Suppressor macrophage (primary cell): Measurements from ENCODE around the gene IDH3B.

Experiments used
- DNase-seq, 4 experiments: peaks; one replicate each; pipeline ENCODE4 v3.0.0-alpha.2; 2020 to 2022

The IDH3B gene

DNA sequence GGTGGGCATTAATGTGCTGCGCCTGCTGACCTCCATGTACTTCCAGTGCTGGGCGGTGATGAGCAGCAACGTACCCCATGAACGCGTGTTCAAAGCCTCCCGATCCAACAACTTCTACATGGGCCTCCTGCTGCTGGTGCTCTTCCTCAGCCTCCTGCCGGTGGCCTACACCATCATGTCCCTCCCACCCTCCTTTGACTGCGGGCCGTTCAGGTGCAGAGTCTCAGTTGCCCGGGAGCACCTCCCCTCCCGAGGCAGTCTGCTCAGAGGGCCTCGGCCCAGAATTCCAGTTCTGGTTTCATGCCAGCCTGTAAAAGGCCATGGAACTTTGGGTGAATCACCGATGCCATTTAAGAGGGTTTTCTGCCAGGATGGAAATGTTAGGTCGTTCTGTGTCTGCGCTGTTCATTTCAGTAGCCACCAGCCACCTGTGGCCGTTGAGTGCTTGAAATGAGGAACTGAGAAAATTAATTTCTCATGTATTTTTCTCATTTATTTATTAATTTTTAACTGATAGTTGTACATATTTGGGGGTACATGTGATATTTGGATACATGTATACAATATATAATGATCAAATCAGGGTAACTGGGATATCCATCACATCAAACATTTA is 46.8 kb downstream of the IDH3B start:
- no peak for DNase-seq

DNA sequence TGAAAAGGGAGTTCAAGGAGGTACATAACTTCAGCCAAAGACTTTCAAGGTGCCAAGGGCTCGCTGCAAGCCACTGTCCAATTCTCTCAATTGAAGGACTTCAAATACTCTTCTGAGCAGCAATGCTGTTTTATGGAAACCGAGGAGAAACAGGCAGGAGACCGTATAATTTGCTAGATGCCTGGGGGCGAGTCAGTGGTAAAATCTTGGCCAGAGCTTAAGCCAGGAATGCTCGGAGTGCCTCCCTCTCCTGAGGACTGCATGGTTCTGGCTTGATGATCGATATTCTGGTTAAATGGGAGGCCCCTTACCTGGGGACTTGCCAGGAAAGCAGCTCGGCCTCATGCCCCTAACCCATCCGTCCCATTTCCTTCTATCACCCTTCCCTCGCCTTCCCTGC is 47.4 kb downstream of the IDH3B start:
- DNase-seq, result no peak

DNA sequence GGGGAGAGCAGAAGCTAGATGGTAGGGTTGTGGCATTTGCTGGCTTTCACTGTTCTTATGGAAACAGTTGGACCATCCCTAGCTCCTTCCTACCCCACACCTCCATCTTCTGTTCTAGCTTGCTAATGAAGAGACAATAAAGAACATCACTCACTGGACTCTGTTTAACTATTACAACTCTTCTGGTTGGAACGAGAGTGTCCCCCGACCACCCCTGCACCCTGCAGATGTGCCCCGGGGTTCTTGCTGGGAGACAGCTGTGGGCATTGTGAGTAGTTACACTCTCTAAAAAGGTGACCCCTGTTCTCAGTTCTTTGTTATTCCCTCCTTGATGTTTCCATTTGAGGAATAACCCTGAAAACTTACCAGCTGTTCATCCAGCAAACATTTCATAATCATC is 51.9 kb downstream of the IDH3B start:
- no peak for DNase-seq

DNA sequence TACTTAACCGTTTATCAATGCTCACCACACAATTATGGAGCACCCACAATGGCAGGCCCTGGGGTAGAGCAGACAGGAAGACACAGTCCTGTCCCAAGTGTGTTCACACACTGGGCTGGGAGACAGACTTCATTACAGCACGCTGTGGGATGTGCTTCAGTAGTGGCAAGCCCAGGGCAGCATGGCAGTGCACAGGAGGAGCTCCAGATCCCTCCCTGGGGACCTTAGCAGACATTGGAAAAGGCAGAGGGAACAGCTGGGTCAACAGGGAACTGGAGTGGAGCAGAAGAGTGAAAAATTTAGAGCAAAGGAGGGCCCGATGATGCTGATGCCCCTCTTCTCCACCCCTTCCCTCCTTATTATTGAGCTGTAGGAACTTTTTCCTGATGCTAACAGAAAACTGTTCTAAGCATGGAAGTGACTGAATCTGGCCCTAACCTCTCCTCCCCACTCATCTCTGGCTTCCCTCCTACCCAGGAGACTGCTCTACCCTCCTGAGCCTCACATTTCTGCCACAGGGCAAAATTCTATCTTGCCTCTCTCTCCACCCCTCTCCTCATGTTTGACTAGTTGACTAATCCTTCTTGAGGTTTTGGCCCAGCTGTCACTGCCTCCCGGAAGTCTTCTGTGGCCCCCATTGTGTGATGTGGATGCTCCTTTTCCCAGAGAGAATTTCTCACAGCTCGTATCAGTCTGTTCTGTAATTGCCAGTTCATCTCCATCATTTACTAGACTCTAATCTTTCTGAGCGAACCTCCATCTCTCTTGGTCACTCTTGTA is 52.9 kb downstream of the IDH3B start:
- no peak for DNase-seq

DNA sequence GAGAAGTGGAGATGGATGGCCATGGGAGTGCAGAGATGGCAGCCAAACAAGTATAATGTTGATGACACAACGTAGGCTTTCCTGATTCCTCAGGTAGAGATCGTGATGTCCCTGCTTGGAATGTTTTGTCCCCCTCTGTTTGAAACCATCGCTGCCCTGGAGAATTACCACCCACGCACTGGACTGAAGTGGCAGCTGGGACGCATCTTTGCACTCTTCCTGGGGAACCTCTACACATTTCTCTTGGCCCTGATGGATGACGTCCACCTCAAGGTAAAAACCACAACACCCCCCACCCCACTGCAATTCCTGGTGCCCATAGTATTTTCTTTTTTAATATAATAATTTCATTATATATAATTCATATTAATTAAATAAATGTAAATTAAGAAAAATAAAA is 53.7 kb downstream of the IDH3B start:
- DNase-seq, result no peak
